Measurements from ENCODE around the gene SAMD10.
"Not testable (repeated sequence)": the region's sequence is repeated elsewhere in the genome, so short reads cannot be mapped to it uniquely, and the experiment has no call there.

SAMD10 gene

DNA sequence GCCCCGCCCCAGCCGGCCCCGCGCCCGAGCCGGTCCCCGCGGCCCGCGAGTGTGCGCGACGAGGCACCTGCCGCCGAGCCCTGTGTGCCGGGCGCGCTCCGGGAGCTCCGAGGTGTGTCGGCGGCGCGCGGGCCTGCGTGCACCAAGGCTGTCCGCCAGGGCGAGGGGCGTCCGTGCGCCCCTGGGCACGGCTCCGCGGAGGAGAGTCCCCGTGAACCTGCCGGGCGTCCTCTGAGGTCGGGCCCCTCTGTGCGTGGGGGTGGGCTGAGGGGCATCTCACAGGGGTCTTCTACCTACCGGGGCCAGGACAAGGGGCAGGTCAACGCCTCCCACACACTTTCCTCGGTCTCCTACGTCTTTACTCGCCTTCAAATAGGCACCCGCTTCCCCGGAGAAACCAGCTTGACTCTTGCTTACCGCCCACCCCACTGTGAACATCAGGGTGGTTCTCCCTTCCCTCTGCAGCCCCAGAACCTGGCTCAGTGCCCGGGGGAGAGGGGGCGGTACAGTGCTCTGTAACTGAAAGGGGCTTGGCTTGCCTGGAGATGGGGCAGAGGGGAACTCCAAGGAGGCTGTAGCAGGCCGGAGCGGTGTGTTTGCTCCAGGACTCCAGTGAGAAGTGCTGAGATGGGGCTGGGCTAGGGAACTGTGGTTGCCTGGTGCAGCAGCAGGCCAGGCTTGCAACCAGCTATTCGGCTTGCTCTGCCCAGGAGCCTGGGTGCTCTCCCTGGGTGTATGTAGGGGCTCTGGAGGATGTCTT lies at the start of gene SAMD10:
TSS of gene SAMD10 (minus strand) at position 86 of the 760 bp plus-strand sequence. CDS start 175 bp downstream, outside the sequence.
- peak in 1 of 2 experiments; percentile 25 for DNase-seq

DNA sequence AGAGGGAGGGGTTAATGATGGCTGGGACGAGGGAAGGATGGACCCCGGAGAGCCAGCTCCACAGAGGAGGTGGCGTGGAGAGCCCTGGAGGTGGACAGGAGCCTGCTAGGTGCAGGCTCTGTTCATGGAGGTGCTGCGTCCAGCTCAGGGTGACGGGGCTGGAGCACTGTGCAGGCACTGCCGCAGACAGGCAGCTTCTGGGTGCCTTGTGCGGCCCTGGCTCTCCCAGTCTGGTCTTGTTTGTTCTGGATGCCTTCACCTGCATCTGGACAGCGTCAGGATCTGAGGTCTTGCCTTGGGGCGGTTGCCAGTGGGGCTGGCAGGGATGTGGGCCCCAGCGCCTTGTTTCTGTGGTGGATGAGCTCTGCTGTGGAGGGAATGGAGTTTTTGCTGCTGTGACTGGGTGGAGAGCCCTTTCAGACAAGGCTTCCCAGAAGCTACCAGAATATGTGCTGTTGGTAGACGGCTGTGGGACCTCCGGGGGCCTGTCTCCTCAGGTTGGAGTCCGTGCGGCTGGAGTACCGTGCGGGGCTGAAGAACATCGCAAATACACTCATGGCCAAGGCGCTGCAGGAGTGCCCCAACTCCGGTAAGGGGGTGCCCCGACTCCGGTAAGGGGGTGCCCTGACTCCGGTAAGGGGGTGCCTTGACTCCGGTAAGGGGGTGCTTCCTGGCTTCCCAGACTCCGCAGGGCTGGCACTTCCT lies 48.7 kb upstream of the SAMD10 start:
- DNase-seq, result no peak

DNA sequence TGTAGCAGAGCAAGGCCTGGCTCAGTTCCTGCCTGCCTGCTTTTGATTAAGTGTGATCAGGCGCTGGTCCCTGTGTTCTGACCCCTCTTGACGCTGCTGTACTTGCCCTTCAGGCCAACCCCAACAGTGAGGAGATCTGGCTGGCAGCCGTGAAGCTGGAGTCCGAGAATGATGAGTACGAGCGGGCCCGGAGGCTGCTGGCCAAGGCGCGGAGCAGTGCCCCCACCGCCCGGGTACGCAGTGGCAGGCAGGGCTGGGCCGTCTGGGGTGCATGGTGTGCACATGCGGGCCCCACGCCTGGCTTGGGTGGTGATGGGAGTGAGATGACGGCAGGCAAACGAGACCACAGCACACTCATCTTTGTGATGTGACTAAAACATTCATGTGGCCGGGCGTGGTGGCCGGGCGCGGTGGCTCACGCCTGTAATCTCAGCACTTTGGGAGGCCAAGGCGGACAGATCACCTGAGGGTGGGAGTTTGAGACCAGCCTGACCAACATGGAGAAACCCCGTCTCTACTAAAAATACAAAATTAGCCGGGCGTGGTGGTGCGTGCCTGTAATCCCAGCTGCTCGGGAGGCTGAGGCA lies 46.5 kb upstream of the SAMD10 start:
- DNase-seq, result no peak

DNA sequence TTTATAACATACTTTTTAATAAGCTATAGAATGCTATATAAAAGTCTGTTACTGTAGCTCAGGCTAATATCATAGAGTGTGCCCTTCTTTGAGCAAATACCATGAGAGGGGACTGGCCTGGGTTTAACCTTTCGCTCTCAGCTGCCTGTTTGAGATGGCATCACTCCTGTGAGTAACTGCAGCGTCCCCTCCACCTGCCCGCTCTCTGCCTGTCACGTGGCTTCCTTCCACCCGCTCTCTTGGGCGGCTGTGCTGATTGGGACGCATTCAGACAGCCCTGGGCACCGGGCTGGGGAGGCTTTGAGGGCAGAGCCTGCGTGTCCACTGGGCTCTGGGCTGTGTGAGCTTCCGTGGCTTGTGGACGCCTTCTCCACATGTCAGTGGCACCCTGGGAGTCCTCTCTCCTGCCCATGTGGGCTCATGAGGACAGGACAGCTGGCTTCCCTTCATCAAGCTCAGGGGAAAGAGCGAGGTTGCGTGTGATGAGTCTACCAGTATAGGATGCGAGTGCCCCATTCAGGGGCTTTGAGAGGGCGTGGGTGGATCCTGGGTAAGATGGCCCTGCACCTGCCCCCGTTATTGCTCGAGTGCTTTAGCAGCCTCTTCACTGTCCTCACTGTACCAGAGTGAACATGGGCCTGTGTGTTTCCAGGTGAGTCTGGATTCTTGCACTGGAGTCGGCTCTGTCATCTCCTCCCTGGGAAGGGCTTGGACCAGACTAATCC lies 45.8 kb upstream of the SAMD10 start:
- DNase-seq, result no peak

DNA sequence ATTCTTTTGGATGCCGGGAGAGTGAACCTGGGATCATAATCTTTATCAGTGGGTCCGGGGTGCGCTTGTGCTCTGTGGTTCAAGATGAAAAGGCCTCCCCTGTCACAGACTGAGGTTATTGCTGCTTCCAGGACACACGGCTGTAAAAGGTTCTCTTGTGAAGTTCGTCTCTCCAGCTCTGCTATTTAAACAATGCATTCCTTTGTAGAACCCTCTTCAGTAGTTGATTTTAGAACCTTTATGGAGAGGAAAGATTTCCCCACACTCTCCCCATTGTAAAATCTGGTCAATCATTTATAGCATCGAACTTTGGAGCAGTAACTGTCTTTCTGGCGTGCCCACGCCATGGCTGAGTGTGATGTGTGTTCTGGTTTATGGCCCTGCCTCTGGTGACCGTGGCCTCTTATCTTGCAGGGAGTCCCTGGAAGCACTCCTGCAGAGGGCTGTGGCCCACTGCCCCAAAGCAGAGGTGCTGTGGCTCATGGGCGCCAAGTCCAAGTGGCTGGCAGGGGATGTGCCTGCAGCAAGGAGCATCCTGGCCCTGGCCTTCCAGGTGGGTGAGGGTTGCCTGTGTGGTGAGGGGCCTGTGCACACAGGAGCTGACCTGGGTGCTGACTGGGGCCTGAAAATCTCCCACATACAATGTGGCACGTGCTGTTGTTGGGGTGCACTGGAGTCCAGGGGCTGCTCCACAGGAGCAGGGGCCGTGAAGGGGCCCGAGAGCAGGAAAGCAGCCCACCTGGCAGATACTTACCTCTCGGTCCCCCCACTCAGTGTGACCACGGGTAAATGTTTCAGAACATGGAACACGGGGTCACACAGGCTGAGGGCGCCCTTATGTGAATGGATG lies 44.9 kb upstream of the SAMD10 start:
- no peak for DNase-seq

DNA sequence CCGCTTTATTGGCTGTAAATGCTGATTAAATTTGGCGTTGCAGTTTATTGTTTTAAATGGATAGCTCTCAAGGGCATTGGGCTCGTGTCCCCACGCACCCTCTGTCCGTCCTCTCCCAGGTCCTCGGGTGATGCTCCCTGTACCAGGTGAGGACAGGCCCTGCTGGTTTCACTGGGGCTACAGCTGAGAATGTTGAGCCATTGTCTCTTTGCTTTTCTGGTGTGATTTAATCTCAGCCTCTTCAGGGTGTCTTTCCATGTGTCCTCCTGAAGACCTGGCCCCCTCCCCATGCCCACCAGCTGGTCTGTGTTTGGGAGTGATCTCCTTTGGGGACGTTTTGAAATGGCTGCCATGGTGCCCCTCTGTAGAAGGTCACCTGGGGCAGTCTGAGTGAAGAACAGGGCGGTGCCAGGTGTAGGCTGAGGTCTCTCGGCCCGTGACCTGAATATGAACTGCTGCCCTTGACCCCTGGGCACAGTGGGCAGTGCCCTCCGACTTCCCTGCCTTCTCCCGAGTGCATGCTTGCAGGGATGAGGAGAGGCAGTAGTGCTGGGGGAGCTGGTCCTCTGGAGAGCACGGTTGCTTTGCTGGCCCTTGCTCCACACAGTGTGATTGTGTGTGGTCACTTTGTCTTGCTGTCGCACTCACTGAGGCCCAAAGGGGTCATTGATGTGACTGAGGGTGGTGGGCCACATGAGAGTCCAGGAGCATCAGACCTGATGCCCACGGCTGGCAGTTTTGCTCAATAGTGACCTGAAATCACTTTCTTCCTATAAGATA lies 44.1 kb upstream of the SAMD10 start:
- DNase-seq, result no peak

DNA sequence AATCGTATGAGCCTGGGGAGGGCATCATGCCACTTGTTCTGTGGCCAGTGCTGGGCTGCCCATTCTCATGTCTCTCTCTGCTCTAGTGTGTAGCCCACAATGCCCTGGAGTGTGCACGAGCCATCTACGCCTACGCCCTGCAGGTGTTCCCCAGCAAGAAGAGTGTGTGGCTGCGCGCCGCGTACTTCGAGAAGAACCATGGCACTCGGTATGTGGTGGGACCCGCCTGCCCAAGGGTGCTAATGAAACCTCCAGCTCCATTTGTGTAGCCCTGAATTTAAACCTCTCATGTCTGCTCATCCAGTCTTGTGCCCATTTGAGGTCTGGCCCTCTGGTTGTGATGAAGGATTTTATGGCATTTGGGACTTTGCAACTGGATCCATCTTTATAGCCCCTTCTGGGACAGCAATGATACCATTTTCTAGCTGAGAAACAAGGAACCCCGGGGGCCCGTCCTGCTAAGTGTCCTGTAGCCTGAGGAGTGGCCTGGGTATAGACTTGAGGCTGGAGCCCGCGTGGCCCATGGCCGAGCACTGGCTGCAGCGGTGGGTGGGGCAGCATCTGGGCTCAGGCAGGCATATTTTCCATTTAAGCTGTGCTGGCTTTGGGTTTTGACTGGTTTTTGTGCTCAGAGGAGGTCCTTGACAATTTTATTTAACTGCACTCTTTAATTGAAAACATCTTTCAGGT lies 43.4 kb upstream of the SAMD10 start:
- DNase-seq, result no peak

DNA sequence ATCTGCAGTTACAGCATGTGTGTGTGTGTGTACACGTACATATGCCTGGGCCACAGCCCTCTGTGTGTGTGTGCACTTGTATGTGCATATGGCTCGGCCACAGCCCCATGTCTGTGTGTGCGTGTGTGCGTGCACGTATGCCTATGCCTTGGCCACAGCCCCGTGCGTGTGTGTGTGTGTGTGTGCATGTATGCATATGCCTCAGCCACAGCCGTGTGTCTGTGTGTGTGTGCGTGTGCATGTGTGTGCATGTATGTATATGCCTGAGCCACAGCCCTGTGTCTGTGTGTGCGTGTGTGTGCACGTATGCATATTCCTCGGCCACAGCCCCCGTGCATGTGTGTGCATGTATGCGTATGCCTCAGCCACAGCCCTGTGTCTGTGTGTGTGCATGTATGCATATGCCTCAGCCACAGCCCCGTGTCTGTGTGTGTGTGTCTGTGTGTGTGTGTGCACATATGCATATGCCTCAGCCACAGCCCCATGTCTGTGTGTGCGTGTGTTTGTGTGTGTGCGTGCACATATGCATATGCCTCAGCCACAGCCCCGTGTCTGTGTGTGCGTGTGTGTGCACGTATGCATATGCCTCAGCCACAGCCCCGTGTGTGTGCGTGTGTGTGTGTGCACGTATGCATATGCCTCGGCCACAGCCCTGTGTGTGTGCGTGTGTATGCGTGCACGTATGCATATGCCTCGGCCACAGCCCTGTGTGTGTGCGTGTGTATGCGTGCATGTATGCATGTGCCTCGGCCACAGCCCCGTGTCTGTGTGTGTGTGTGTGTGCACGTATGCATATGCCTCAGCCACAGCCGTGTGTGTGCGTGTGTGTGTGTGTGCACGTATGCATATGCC lies 41.9 kb upstream of the SAMD10 start:
- DNase-seq, result no peak

DNA sequence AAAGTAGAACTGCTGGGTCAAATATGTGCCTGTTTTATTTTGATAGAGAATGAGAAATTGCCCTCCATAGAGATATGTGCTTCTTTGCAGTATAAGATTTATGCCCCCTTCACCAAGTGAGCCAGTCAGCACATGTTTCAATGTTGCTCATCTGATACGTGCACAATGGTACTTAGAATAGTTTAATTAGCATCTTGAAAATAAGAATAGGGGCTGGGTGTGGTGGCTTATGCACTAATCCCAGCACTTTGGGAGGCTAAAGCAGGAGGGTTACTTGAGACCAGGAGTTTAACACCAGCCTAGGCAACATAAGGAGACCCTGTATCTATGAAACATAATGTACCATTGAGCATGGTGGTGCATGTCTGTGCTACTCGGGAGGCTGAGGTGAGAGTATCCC lies 36.2 kb upstream of the SAMD10 start:
- DNase-seq, result no peak

DNA sequence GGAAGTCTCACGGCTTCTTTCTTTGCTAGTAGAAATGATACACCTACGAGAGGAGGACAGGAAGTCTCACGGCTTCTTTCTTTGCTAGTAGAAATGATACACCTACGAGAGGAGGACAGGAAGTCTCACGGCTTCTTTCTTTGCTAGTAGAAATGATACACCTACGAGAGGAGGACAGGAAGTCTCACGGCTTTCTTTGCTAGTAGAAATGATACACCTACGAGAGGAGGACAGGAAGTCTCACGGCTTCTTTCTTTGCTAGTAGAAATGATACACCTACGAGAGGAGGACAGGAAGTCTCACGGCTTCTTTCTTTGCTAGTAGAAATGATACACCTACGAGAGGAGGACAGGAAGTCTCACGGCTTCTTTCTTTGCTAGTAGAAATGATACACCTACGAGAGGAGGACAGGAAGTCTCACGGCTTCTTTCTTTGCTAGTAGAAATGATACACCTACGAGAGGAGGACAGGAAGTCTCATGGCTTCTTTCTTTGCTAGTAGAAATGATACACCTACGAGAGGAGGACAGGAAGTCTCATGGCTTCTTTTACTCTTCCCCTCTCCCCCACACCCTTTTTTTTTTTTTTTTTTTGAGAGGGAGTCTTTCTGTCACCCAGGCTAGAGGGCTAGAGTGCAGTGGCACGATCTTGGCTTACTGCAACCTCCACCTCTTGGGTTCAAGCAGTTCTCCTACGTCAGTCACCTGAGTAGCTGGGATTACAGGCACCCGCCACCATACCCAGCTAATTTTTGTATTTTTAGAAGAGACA lies 33.1 kb upstream of the SAMD10 start:
- not testable (repeated sequence) for DNase-seq

DNA sequence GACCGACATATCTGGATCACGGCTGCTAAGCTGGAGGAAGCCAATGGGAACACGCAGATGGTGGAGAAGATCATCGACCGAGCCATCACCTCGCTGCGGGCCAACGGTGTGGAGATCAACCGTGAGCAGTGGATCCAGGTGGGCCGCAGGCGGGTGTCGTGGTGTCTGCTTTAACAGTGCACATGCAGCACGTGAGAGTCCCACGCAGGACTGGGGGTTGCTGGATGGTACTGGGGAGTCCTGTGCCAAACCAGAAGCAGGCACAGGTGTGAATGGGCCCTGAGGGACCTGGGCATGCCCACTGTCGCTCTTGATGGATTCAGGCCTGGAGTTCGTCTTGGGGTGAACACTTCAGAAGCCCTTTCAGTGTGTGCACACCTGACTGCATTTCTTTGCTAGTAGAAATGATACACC lies 31.9 kb upstream of the SAMD10 start:
- no peak for DNase-seq

DNA sequence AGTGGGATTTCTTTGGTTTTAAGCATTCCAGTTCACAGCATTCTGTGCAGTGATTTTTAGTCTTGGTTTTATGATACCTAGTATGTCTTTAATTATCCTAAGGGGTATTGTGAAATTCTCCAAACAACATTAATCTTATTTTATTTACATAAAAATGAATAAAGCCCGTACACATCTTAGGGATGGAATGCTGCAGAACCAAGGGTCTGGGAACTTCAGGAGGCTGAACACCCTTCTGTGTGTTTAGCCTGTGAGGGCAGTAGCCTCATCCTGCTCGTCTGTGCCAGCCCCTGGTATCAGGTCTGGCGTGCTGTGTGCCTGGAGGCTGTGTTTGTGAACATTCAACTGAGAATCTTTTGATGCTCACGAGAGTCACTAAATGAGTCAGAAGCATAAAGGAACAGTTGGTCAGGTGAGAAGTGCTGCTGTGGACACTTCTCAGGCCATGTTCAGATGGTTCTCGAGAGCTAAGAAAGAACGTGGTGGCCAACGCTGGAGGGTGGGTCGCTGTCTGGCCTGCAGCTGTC lies 31.3 kb upstream of the SAMD10 start:
- DNase-seq, result no peak

DNA sequence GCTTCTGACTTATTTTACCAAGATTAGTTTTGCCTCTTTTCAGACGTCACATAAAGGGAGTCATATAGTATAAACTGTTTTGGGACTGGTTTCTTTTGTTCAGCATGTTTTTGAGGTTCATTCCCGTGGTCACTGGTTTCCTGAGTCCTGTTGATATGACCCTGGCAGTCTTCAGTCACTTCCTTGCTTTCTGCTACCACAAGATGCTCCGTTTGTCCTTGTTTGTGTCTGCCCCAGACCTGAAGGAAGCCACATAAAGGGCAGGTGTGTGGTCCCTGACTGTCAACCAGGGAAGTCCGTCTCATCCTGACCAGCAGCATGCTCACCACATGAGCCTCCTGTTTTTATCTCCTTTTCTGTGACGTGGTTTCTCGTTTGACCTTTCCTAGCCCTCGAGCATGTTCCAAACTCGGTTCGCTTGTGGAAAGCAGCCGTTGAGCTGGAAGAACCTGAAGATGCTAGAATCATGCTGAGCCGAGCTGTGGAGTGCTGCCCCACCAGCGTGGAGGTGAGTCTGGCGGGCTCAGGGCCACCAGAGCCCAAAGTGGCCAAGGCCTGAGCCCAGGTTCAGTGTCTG lies 30.5 kb upstream of the SAMD10 start:
- DNase-seq, result no peak

DNA sequence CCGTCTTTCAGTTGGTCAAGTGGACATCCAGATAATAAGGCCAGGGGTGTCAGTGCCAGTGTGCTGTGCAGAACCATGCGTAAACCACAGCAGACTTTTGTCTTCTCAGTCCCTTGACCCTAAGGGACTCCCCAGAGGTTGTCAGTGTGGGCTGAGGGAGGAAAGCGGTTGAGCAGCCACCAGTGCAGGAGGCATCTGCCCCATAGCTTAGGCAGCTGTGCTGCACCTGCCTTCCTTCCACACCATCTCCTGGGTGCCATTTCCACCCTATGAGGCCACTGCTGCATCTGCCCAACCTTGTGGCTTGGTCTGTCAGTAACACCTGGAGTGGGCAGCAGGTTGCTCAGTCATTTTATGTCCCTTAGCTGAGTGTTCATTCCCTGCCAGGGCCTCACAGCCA lies 27.5 kb upstream of the SAMD10 start:
- no peak for DNase-seq

DNA sequence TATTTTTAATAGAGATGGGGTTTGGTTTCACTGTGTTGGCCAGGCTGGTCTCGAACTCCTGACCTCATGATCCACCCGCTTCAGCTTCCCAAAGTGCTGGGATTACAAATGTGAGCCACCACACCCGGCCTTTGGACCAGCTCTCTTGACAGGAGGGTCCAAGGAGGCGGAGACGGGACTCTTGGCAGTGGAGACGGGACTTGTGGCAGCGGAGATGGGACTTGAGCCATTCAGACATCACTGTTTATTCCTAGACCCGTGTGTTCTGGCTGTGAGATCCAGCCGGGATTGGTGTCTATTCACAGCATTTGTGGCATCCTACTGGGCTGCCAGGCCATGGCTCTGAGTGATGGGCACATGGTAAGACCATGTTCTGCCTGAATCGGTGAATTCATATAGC lies 27.0 kb upstream of the SAMD10 start:
- no peak for DNase-seq

DNA sequence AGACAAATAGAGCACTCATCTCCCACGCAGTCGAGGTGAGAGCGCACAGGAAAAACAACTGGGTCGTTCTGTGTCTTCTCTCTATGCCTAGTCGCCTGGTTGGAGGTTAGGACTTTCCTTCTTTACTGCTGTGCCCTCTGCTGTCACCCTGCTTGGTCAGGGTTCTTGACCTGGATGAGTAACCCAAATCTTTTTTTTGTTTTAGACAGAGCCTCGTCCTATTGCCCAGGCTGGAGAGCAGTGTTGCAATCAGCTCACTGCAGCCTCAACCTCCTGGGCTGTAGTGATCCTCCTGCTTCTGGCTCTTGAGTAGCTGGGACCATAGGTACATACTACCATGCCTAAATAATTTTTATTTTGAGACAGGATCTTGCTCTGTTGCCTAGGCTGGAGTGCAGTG lies 26.0 kb upstream of the SAMD10 start:
- DNase-seq, result no peak

DNA sequence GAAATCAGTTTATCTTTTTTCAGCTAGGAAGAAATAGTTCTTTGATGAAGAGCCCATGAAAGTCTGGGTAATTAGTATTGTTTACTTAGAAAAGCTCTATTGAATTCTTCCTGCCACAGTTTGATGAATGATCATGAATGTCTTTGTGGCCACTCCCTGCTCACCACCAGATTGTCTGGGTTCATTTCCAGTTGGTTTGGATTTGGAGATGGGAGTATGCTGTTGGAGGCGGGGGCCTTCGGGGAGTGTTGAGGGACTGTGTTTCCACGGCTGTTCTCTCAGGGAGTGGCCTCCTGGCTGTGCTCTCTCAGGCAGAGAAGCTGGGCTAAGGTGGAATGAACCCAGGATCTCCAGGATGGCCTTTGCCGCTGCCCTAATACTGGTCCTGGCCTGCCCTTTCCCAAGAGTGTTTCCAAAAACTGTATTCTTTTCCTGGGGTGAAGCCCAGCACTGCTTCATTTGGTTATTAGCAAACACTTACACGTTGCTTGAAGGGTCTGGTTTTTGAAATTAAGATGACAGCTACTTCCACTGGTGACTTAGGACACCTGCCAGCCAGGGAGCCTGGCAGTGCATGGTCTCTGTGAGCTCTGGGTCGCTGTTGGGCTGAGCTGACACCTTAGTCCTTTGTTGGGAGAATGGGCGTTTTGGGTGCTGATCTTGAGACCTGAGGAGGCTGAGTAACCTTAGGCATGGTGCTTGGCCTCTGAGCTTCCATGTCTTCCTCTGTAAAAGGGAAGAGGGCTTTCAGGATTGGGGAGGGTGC lies 24.7 kb upstream of the SAMD10 start:
- DNase-seq, result no peak

DNA sequence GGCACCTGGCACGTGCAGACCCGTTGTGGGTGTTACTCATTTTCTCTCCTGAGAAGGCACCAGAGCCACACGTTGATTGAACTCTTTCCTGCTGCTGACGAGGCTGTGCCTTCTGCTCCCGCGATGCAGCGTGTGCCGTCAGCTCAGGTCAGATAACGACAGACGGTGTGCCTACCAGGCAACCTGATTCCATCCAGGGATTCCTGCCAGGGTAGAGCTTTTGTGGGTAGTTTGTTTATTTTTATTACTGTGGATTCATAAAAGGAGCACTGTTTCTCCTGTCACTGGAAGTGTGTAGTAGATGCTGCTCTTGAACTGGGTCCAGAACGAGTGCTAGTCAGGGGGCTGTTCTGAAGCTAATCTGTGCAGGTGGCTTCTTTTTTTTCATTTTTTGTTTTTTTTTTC lies 22.2 kb upstream of the SAMD10 start:
- DNase-seq, result no peak

Data from SW 1271 (cell line).